ENCODE measurements around the gene ILKAP.

ILKAP gene

GRCh38 chr2:238129166-238130010 is 74.1 kb downstream of the ILKAP start:
- H3K27ac ChIP-seq, result no peak overlapping the region
- no peak for DNase-seq
- H3K4me1 ChIP-seq, result peaks cover 0 to 9% (median 7%) of the 10 kb centered on the region in 4 donors
- no peaks in the 10 kb centered on the region for H3K36me3 ChIP-seq
- no peak overlapping the region for H3K4me3 ChIP-seq
- intact Hi-C loops (cut with DNase I; ENCODE audit: low total_unique reads), result loop anchor here (5.0 kb wide), 1 partner anchor 67 kb away; the partner anchor contains the start of gene SCLY
- no peak for TF ChIP-seq CTCF (IDR thresholded peaks at IDR 0.05)
- H3K9me3 ChIP-seq, result no peaks in the 10 kb centered on the region
- no peaks in the 10 kb centered on the region for H3K27me3 ChIP-seq

- intact Hi-C loops (cut with DNase I; ENCODE audit: low total_unique reads), result no loop called here
Measured at GRCh38 chr2:238128534-238129001, 74.9 kb downstream of the ILKAP start.

GRCh38 chr2:238128061-238128440 is 75.4 kb downstream of the ILKAP start:
- no peak overlapping the region for H3K27ac ChIP-seq
- H3K4me3 ChIP-seq, result no peak overlapping the region
- intact Hi-C loops (cut with DNase I; ENCODE audit: low total_unique reads), result no loop called here
- no peaks in the 10 kb centered on the region for H3K9me3 ChIP-seq
- H3K27me3 ChIP-seq, result no peaks in the 10 kb centered on the region
- H3K4me1 ChIP-seq, result peaks cover 0 to 9% (median 7%) of the 10 kb centered on the region in 4 donors
- no peak for TF ChIP-seq CTCF (IDR thresholded peaks at IDR 0.05)
- DNase-seq, result no peak
- no peaks in the 10 kb centered on the region for H3K36me3 ChIP-seq

More at GRCh38 chr2:238128534-238129001, 74.9 kb downstream of the ILKAP start:
- Histone ChIP-seq H3K9me3 (no peaks in the 10 kb centered on the region), H3K27me3 (no peaks in the 10 kb centered on the region), H3K27ac (no peak overlapping the region), H3K4me1 (peaks cover 0 to 9% (median 7%) of the 10 kb centered on the region in 4 donors), H3K36me3 (no peaks in the 10 kb centered on the region), H3K4me3 (no peak overlapping the region)
- no peak for DNase-seq
- TF ChIP-seq CTCF (IDR thresholded peaks at IDR 0.05), result no peak

GRCh38 chr2:238127165-238128060 is 76.1 kb downstream of the ILKAP start:
- Histone ChIP-seq H3K4me3 (peak overlapping the region; percentile 14 to 34), H3K9me3 (no peaks in the 10 kb centered on the region), H3K4me1 (peaks cover 0 to 9% (median 7%) of the 10 kb centered on the region in 4 donors), H3K27me3 (no peaks in the 10 kb centered on the region), H3K36me3 (no peaks in the 10 kb centered on the region), H3K27ac (no peak overlapping the region)
- DNase-seq, result no peak
- no peak for TF ChIP-seq CTCF (IDR thresholded peaks at IDR 0.05)
- intact Hi-C loops (cut with DNase I; ENCODE audit: low total_unique reads), result no loop called here

GRCh38 chr2:238126775-238127164 is 76.7 kb downstream of the ILKAP start:
- Histone ChIP-seq H3K9me3 (no peaks in the 10 kb centered on the region), H3K27ac (no peak overlapping the region), H3K4me3 (no peak overlapping the region), H3K4me1 (peaks cover 0 to 9% (median 7%) of the 10 kb centered on the region in 4 donors), H3K27me3 (no peaks in the 10 kb centered on the region), H3K36me3 (no peaks in the 10 kb centered on the region)
- intact Hi-C loops (cut with DNase I; ENCODE audit: low total_unique reads), result no loop called here
- TF ChIP-seq CTCF (IDR thresholded peaks at IDR 0.05), result no peak
- DNase-seq, result no peak

Measured in tibial artery (tissue), 4 donors.